Mesothelial cell of epicardium (in vitro differentiated cells): Measurements from ENCODE around the gene DCAF6. TPM values are rescaled to one million over a fixed set of nuclear protein-coding genes. Genes with fewer than 3 reads are reported as not detected.
"Not testable (repeated sequence)": the region's sequence is repeated elsewhere in the genome, so short reads cannot be mapped to it uniquely, and the experiment has no call there.

Source experiments
- DNase-seq, 2 experiments: peaks; one replicate each; pipeline ENCODE4 v3.0.0; 2021; ENCODE audit warnings: low spot score in 2 of 2; ENCODE audit not compliant: unreplicated experiment in 2 of 2
- H3K27ac Mint-ChIP-seq: 2 replicates; pipeline ENCODE4 v1.8.0; 2021; ENCODE audit warnings: mixed read lengths
- H3K27me3 Mint-ChIP-seq: 2 replicates; pipeline ENCODE4 v1.8.0; 2021; ENCODE audit warnings: low read depth, mixed read lengths
- H3K36me3 Mint-ChIP-seq: 2 replicates; pipeline ENCODE4 v1.8.0; 2021; ENCODE audit warnings: mixed read lengths
- H3K4me1 Mint-ChIP-seq: 2 replicates; pipeline ENCODE4 v1.8.0; 2021; ENCODE audit warnings: mixed read lengths
- H3K4me3 Mint-ChIP-seq: 2 replicates; pipeline ENCODE4 v1.8.0; 2021; ENCODE audit warnings: mild to moderate bottlenecking, moderate library complexity, mixed read lengths
- H3K9me3 Mint-ChIP-seq: 2 replicates; pipeline ENCODE4 v1.8.0; 2021; ENCODE audit warnings: mixed read lengths
- CTCF ChIP-seq: fragments of 200-600 bp; sonication (generic); IDR thresholded peaks from one replicate; pipeline ENCODE4 v1.5.0; 2021; ENCODE audit warnings: antibody characterized with exemption; ENCODE audit not compliant: unreplicated experiment
- total RNA-seq: library from RNA; stranded (reverse); gene quantifications from 3 replicates; pipeline ENCODE4 v1.2.1, GENCODE V29; 2021

DCAF6 gene
- total RNA-seq, 1 donor from 2014 or later: 34.0 TPM

DNA sequence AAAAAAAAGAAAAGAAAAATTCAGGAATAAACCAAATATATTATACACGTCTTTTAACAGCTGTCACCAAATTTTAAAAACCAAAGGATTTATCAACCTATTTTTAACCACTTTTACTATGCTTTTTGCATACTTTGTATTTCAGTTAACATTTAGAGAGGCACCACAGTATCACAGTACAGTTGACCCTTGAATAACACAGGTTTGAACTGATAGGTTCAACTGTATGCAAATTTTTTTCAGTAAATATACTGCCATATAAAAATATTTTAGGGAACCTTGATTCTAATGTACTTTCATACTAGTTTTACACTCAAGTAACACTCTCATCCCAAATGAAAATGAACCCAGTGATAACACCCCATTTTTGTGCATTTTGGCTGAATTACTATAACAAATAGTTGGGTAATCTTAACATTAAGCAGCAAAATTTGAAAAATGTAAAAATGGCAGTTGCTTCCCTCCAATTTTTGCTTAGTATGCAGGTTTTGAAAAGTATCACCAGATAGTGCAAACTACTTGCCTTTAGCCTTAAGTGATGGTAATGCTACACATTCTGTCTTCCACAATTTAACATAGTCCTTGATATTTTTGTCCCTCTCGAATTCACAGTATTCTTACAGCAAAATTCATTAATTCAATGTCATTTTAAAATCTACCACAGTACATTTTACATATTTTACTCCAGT, 11.8 kb upstream of the DCAF6 start:
- Mint-ChIP-seq H3K36me3 (no peaks in the 10 kb centered on the region), H3K9me3 (no peaks in the 10 kb centered on the region), H3K27ac (no peak overlapping the region), H3K4me3 (no peak overlapping the region), H3K4me1 (peaks cover 8% of the 10 kb centered on the region), H3K27me3 (no peaks in the 10 kb centered on the region)
- DNase-seq: no peak
- no peak for TF ChIP-seq CTCF

DNA sequence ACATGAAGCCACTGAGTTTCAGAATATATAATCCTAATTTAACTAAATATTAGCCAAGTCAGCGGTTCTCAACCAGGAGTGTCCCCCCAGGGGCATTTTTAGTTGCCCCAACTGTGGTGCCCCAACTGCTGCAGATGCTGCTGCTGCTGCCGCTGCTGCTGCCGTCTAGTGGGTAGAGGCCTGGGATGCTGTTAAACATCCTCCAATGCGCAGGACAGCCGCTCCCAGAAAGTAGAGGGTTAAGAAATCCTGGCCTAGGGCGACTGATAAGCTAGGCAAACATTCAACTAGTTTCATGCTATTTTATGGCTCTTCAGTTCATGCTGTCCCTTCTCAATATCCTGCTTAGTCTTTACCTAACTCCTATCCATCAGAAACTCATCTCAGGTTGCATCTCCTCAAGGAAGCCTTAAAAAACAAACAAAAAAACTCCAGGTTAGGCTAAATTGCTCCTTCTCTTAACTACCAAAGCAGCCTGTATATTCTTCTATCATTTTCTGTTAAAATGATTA, 9.9 kb upstream of the DCAF6 start:
- Mint-ChIP-seq H3K4me1 (peaks cover 8% of the 10 kb centered on the region), H3K4me3 (no peak overlapping the region), H3K36me3 (no peaks in the 10 kb centered on the region), H3K9me3 (no peaks in the 10 kb centered on the region), H3K27ac (no peak overlapping the region), H3K27me3 (no peaks in the 10 kb centered on the region)
- TF ChIP-seq CTCF: no peak
- no peak for DNase-seq

DNA sequence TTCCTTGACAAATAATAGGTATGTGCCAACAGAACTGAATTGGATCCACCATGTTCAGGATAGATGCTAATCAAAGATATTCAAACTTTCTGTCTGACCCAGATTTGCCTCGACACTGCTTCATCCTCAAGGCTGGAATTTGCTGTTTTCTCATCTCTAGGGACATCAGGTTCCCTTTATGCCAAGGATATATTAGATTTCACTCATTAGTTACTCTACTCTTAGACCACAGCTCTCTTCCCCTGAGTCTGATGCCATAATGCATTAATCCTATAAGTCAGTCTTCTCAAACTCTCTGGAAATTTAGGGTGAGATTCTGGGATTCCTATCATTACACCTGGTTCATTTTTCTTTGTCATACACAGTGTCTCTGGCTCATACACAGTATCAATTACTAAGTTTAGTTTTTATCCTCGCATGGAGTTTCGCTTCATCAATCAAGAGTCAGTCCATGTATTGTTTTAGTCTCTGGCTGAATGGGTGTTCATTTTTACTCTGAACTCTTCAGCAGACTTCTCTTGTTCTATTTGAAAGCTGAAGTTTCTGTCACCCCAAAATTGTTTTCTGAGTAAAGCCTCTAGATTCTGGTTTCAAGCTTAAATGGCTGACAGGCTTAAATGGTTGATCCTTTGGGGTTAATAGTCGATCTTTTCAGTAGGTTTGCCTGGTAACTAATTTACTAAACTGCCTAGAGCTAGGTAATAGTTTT, 9.3 kb upstream of the DCAF6 start:
- Mint-ChIP-seq H3K27me3 (no peaks in the 10 kb centered on the region), H3K36me3 (no peaks in the 10 kb centered on the region), H3K4me1 (peaks cover 8% of the 10 kb centered on the region), H3K27ac (peak overlapping the region; percentile 40), H3K4me3 (no peak overlapping the region), H3K9me3 (no peaks in the 10 kb centered on the region)
- DNase-seq: no peak
- TF ChIP-seq CTCF: no peak

DNA sequence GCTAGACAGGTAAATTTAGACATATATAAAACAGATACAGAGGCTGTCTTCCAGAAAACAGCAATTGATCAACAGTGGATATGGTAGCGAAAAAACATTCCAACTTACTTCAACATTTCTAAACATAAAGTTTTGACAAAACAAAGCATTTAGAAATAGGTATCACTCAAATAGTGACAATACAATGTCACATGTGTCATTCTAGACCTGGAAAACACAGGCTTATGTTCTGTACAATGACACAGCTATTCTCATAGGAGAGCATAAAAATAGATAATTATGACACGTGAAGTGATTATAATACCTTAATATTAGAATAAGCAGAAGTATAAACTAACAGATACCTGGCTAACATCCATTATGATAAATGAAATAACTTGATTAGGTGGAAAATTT, 8.0 kb upstream of the DCAF6 start:
- no peak for DNase-seq
- H3K36me3 Mint-ChIP-seq: no peaks in the 10 kb centered on the region
- H3K27ac Mint-ChIP-seq: no peak overlapping the region
- H3K4me1 Mint-ChIP-seq: peaks cover 8% of the 10 kb centered on the region
- no peaks in the 10 kb centered on the region for H3K27me3 Mint-ChIP-seq
- no peak overlapping the region for H3K4me3 Mint-ChIP-seq
- no peaks in the 10 kb centered on the region for H3K9me3 Mint-ChIP-seq
- TF ChIP-seq CTCF: no peak

GRCh38 chr1:167928919-167929318, 7.6 kb upstream of the DCAF6 start:
- not testable (repeated sequence) for H3K27ac Mint-ChIP-seq, H3K36me3 Mint-ChIP-seq, H3K9me3 Mint-ChIP-seq, H3K27me3 Mint-ChIP-seq, H3K4me3 Mint-ChIP-seq, DNase-seq
- H3K4me1 Mint-ChIP-seq: peaks cover 12% of the 10 kb centered on the region

GRCh38 chr1:167929725-167930124, 6.8 kb upstream of the DCAF6 start:
- H3K4me3 Mint-ChIP-seq: no peak overlapping the region
- TF ChIP-seq CTCF: no peak
- H3K9me3 Mint-ChIP-seq: no peaks in the 10 kb centered on the region
- H3K36me3 Mint-ChIP-seq: no peaks in the 10 kb centered on the region
- H3K27me3 Mint-ChIP-seq: no peaks in the 10 kb centered on the region
- peaks cover 19% of the 10 kb centered on the region for H3K4me1 Mint-ChIP-seq
- DNase-seq: no peak
- H3K27ac Mint-ChIP-seq: no peak overlapping the region
